Small intestine (tissue), 7 donors: ENCODE measurements around the gene PTP4A2. TPM values are rescaled to one million over a fixed set of nuclear protein-coding genes. Genes with fewer than 3 reads are reported as not detected.
A peak's percentile ranks its signal among the peaks of the same experiment; 100 is the strongest.

Source experiments
- DNase-seq, 2 donors: peaks; one replicate each; pipeline versions ENCODE4 v3.0.0 to v3.0.0-alpha.2; 2013
- FAIRE-seq: peaks from 2 replicates; lab custom pipeline; 2012; peaks lifted over from hg19 to GRCh38; lab: Jason Lieb, UNC
- H3K27ac ChIP-seq, 3 donors: one replicate each; pipeline ENCODE4 v1.5.1; 2013; ENCODE audit warnings: low read length in 2 of 3, mild to moderate bottlenecking in 2 of 3, control low read depth in 1 of 3, inconsistent platforms in 1 of 3, low read depth in 1 of 3, moderate library complexity in 1 of 3
- H3K27me3 ChIP-seq, 3 donors: one replicate each; pipeline ENCODE4 v1.6.1; 2013; ENCODE audit warnings: low read length in 3 of 3, inconsistent platforms in 1 of 3; ENCODE audit not compliant: control insufficient read depth in 3 of 3, insufficient read depth in 3 of 3
- H3K36me3 ChIP-seq, 3 donors: one replicate each; pipeline ENCODE4 v1.6.1; 2013; ENCODE audit warnings: low read length in 3 of 3, inconsistent platforms in 1 of 3, low read depth in 1 of 3, mild to moderate bottlenecking in 1 of 3, moderate library complexity in 1 of 3; ENCODE audit not compliant: control insufficient read depth in 3 of 3, insufficient read depth in 2 of 3
- H3K4me1 ChIP-seq, 3 donors: one replicate each; pipeline ENCODE4 v1.6.1; 2013; ENCODE audit warnings: low read length in 2 of 3, inconsistent platforms in 1 of 3, low read depth in 1 of 3, mild to moderate bottlenecking in 1 of 3, moderate library complexity in 1 of 3; ENCODE audit not compliant: control insufficient read depth in 3 of 3, insufficient read depth in 2 of 3
- H3K4me3 ChIP-seq, 3 donors: one replicate each; pipeline ENCODE4 v1.5.1; 2013; ENCODE audit warnings: low read length in 3 of 3, control low read depth in 1 of 3, inconsistent platforms in 1 of 3, low read depth in 1 of 3, mild to moderate bottlenecking in 1 of 3, moderate library complexity in 1 of 3
- H3K9me3 ChIP-seq, 2 donors: one replicate each; pipeline ENCODE4 v1.6.1; 2013; ENCODE audit warnings: low read depth in 1 of 2, low read length in 1 of 2; ENCODE audit not compliant: control insufficient read depth in 2 of 2, insufficient read depth in 1 of 2
- WGBS, 3 donors: extraction: QIAGEN DNeasy Blood & Tissue Kit; methylation state at CpG; one replicate each; pipeline ENCODE4 v1.1.7; 2013; 5-methylcytosine and 5-hydroxymethylcytosine counted together
- polyA plus RNA-seq, 4 donors: library from polyadenylated mRNA; stranded (reverse) in 3 of 4; unstranded in 1 of 4; fragments of 200-250 nt in 3 of 4; fragments of 120-200 nt in 1 of 4; gene quantifications; one replicate each; pipeline versions ENCODE4 v1.2.1 to v1.2.3, GENCODE V29; 2013
- donor health status: healthy with polysubstance abuse.
- donor health status: control.
- donor health status: control.
- donor health status: Bipolar disorder and iron deficiency.
- donor health status: healthy.

The PTP4A2 gene
- polyA plus RNA-seq, 4 donors: 115 to 213 (median 124) TPM

DNA sequence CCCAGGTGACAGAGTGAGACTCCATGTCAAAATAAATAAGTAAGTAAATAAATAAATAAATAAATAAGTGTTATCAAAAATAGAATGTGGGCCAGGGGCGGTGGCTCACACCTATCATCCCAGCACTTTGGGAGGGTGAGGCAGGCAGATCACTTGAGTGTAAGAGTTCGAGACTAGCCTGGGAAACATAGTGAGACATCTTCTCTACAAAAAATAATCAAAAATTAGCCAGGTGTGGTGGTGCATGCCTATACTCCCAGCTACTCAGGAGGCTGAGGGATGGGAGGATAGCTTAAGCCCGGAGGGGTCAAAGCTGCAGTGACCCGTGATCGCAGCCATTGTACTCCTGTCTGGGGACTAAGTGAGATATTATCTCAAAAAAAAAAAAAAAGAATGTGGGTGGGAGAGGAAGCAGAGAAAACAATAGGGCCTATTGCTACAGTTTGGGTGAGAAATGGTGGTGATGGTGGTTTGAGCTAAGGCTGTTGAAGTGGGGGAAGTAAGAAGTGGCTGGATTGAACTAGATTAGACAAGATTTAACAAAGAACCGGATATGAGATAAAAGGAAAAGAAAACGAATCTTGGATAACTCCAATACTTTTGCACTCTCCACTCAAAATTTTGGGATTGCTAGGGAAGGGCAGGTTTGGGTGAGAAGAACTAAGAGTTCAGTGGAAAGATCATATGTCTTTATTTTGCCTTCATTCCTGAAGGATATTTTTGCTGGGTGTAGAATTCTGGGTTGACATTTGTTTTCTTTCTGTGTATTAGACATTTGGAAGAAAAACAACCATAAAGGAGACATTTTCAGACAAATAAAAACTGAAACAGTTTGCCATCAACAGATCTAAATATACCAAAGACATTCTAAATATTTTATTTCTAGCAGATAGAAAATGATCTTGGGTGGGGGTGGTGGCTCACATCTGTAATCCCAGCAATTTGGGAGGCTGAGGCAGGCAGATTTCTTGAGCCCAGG, 65.2 kb downstream of the PTP4A2 start:
- H3K27ac ChIP-seq: no peak overlapping the region
- peaks cover 0 to 4% of the 10 kb centered on the region in 2 donors for H3K9me3 ChIP-seq
- WGBS, 3 donors: 77 to 83% (median 79%) methylated on average over 7 of the region's 7 CpGs
- H3K36me3 ChIP-seq: no peaks in the 10 kb centered on the region
- H3K4me3 ChIP-seq: no peak overlapping the region
- no peaks in the 10 kb centered on the region for H3K27me3 ChIP-seq
- peaks cover 0 to 13% (median 0%) of the 10 kb centered on the region in 3 donors for H3K4me1 ChIP-seq
- FAIRE-seq: no peak
- DNase-seq: peak in 1 of 2 donors; percentile 40

- Histone ChIP-seq H3K27me3 (no peaks in the 10 kb centered on the region), H3K4me3 (no peak overlapping the region), H3K36me3 (no peaks in the 10 kb centered on the region), H3K4me1 (peaks cover 0 to 5% (median 0%) of the 10 kb centered on the region in 3 donors), H3K27ac (no peak overlapping the region), H3K9me3 (no peaks in the 10 kb centered on the region)
- 90 to 97% (median 93%) methylated on average over 3 of the region's 3 CpGs for WGBS, 3 donors
- DNase-seq: no peak
- FAIRE-seq: no peak
Measured at GRCh38 chr1:31871703-31872102, 66.5 kb downstream of the PTP4A2 start.

DNA sequence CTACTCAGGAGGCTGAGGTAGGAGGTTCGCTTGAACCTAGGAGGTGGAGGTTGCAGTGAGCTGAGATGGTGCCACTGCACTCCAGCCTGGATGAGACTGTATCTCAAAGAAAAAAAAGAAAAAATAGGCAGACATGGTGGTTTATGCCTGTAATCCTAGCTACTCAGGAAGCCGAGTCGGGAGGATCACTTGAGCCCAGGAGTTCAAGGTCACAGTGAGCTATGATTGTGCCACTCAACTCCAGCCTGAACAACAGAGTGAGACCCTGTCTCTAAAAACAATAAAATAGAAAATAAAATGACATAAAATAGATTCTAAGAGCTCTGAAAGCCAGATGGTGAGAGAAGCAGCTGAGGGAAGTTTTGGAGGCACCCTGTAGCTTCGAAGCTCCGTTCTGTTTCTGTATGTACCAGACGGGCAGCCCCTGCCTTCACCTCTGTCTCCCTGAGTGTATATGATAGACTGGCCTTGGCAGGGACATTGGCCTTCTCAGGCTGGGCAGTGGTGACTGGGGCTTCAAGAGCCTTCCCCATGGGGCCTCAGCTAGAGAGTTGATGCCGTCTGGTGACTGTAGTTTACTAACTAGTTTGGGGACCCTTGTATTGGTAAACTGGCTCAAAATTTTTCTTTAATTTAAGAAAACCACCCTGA, 68.0 kb downstream of the PTP4A2 start:
- H3K4me1 ChIP-seq: no peaks in the 10 kb centered on the region
- no peaks in the 10 kb centered on the region for H3K27me3 ChIP-seq
- 77 to 87% (median 85%) methylated on average over 7 of the region's 7 CpGs for WGBS, 3 donors
- FAIRE-seq (no peak), DNase-seq (no peak)
- peaks cover 0 to under 1% of the 10 kb centered on the region in 2 donors for H3K9me3 ChIP-seq
- no peaks in the 10 kb centered on the region for H3K36me3 ChIP-seq
- H3K27ac ChIP-seq: no peak overlapping the region
- H3K4me3 ChIP-seq: no peak overlapping the region

- 81 to 92% (median 88%) methylated on average over 3 of the region's 3 CpGs for WGBS, 3 donors
Measured at GRCh38 chr1:31869449-31869848, 68.7 kb downstream of the PTP4A2 start.

GRCh38 chr1:31868862-31869261, 69.3 kb downstream of the PTP4A2 start:
- Histone ChIP-seq H3K27ac (no peak overlapping the region), H3K9me3 (peaks cover 0 to 2% of the 10 kb centered on the region in 2 donors), H3K4me1 (no peaks in the 10 kb centered on the region), H3K27me3 (no peaks in the 10 kb centered on the region), H3K4me3 (no peak overlapping the region), H3K36me3 (no peaks in the 10 kb centered on the region)
- 81 to 86% (median 83%) methylated on average over 3 of the region's 3 CpGs for WGBS, 3 donors
- FAIRE-seq (no peak), DNase-seq (no peak)

More at GRCh38 chr1:31869449-31869848, 68.7 kb downstream of the PTP4A2 start:
- Histone ChIP-seq H3K4me3 (no peak overlapping the region), H3K27me3 (no peaks in the 10 kb centered on the region), H3K9me3 (peaks cover 0 to 2% of the 10 kb centered on the region in 2 donors), H3K4me1 (no peaks in the 10 kb centered on the region), H3K27ac (no peak overlapping the region), H3K36me3 (no peaks in the 10 kb centered on the region)
- DNase-seq (no peak), FAIRE-seq (no peak)

DNA sequence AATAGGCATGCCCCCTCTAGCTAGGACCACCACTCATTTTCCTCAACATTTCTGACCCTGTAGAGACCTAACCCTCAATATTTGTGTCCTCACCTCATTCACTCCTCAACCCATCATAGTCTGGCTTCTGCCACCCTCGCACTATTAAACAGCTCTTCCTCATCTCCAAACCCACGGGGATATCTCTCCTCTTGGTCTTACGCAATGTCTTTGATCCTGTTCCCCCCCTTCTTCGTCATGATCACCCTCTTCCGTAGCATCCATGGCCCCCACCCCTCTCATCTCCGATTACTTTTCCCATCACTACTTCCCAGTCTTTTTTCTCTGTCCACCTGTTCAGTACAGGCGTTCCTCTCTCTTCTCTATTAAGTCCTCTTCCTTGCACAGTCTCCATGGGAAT, 70.6 kb downstream of the PTP4A2 start:
- FAIRE-seq (no peak), DNase-seq (no peak)
- no peaks in the 10 kb centered on the region for H3K27me3 ChIP-seq
- H3K4me1 ChIP-seq: no peaks in the 10 kb centered on the region
- 77 to 82% (median 79%) methylated on average over 7 of the region's 7 CpGs for WGBS, 3 donors
- H3K27ac ChIP-seq: no peak overlapping the region
- H3K4me3 ChIP-seq: no peak overlapping the region
- no peaks in the 10 kb centered on the region for H3K36me3 ChIP-seq
- peaks cover 0 to 2% of the 10 kb centered on the region in 2 donors for H3K9me3 ChIP-seq

DNA sequence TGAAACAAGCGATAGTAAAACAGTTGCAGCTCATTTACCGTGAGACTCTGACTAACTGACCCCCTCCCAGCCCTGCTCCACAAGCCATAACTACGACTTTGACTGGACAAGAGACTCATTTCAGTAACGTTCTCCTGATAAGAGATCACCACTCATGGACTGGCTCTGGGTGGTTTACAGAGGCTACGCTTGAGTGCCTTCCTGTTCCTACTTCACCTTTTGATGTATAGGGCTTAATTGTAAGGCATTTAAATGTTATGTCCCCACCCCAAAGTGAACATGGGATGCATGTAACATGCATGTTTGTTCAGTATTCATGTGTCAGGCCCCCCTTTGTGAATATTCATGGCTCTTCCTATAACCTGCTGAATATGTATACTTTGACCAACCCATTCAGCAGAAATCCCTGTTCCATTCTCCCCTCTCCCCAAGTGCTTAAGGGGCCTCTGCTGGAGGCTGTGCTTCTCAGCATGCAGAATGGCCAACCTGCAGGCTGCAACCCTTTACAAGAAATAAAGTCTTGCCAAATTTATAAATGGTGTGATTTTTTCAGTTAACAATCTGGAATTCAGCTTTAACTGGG, 71.6 kb downstream of the PTP4A2 start:
- Histone ChIP-seq H3K4me3 (no peak overlapping the region), H3K36me3 (no peaks in the 10 kb centered on the region), H3K9me3 (peaks cover 0 to 2% of the 10 kb centered on the region in 2 donors), H3K27me3 (no peaks in the 10 kb centered on the region), H3K4me1 (no peaks in the 10 kb centered on the region), H3K27ac (no peak overlapping the region)
- 53 to 69% (median 62%) methylated on average over 5 of the region's 5 CpGs for WGBS, 3 donors
- DNase-seq: no peak
- no peak for FAIRE-seq

- FAIRE-seq: no peak
- Histone ChIP-seq H3K9me3 (peaks cover 0 to 2% of the 10 kb centered on the region in 2 donors), H3K4me3 (no peak overlapping the region), H3K4me1 (no peaks in the 10 kb centered on the region), H3K36me3 (no peaks in the 10 kb centered on the region), H3K27ac (no peak overlapping the region), H3K27me3 (no peaks in the 10 kb centered on the region)
- 86 to 88% (median 88%) methylated on average over 11 of the region's 11 CpGs for WGBS, 3 donors
- no peak for DNase-seq
Measured at GRCh38 chr1:31865728-31866449, 72.3 kb downstream of the PTP4A2 start.
